A549 (cell line): Measurements from ENCODE around the gene TRIM9. TPM values are rescaled to one million over a fixed set of nuclear protein-coding genes. Genes with fewer than 3 reads are reported as not detected.

Source experiments
- ATAC-seq, 2 experiments: fragments of 200-7000 bp in 1 of 2; fragments of >200 bp in 1 of 2; cut with Nextera tagmentation in 1 of 2; cut with Tn5 transposase in 1 of 2; 3 replicates each; pipeline versions ENCODE4 v1.8.0 to v1.9.1; 2018 to 2020; ENCODE audit warnings: mild to moderate bottlenecking in 1 of 2, moderate library complexity in 1 of 2
- CTCF ChIA-PET: fragments of 300-600 bp; sonication (Branson Sonifier 250); formaldehyde crosslinking; extraction: SDS; loops from one replicate; lab custom pipeline; 2021; ENCODE audit warnings: antibody characterized with exemption, inconsistent platforms; lab: Yijun Ruan, JAX
- POLR2A ChIA-PET: fragments of 350-600 bp; formaldehyde crosslinking; extraction: SDS; loops from one replicate; lab custom pipeline; 2021; ENCODE audit warnings: antibody characterized with exemption, inconsistent platforms; lab: Yijun Ruan, JAX
- DNase-seq, 2 experiments: peaks; one replicate each; pipeline versions ENCODE4 v3.0.0 to v3.0.0-alpha.2; 2011 to 2016; ENCODE audit warnings: low read depth in 1 of 2, low spot score in 1 of 2
- FAIRE-seq: peaks from 2 replicates; lab custom pipeline; 2011; peaks lifted over from hg19 to GRCh38; lab: Jason Lieb, UNC
- H3K27ac ChIP-seq, 2 experiments: fragments of >200 bp; sonication (Bioruptor Twin); formaldehyde crosslinking; 3 replicates each; pipeline ENCODE4 v1.5.1; 2016 to 2017
- H3K4me1 ChIP-seq: fragments of >200 bp; sonication (Bioruptor Twin); formaldehyde crosslinking; 3 replicates; pipeline ENCODE4 v1.6.1; 2016
- H3K4me2 ChIP-seq: fragments of >200 bp; sonication (Bioruptor Twin); formaldehyde crosslinking; 3 replicates; pipeline ENCODE4 v1.6.1; 2016
- H3K4me3 ChIP-seq: fragments of >200 bp; sonication (Bioruptor Twin); formaldehyde crosslinking; 3 replicates; pipeline ENCODE4 v1.5.1; 2016
- H3K9me3 ChIP-seq: fragments of >200 bp; sonication (Bioruptor Twin); formaldehyde crosslinking; 3 replicates; pipeline ENCODE4 v1.6.1; 2016
- ATOH8 ChIP-seq: fragments of 250-450 bp; sonication (Bioruptor Pico); IDR thresholded peaks from 2 replicates; pipeline ENCODE4 v1.5.0; 2020; ENCODE audit warnings: low read depth, mild to moderate bottlenecking, moderate library complexity
- BCL3 ChIP-seq: fragments of >200 bp; sonication (Bioruptor Twin); formaldehyde crosslinking; IDR thresholded peaks from 3 replicates; pipeline ENCODE4 v1.6.1; 2016
- CBX2 ChIP-seq: fragments of 200-600 bp; sonication (generic); IDR thresholded peaks from 2 replicates; pipeline ENCODE4 v1.6.1; 2016; ENCODE audit warnings: low read depth, mild to moderate bottlenecking, borderline replicate concordance
- CEBPB ChIP-seq, 2 experiments: fragments of >200 bp in 1 of 2; sonication (Bioruptor Twin) in 1 of 2; formaldehyde crosslinking in 1 of 2; IDR thresholded peaks; 2 replicates each; pipeline ENCODE4 v1.6.1; 2012 to 2016
- FOSB ChIP-seq: fragments of 250-450 bp; sonication (Bioruptor Pico); IDR thresholded peaks from 2 replicates; pipeline ENCODE4 v1.5.0; 2020; ENCODE audit warnings: mild to moderate bottlenecking, moderate library complexity
- GATA3 ChIP-seq: IDR thresholded peaks from 2 replicates; pipeline ENCODE4 v1.6.1; 2012; ENCODE audit warnings: borderline replicate concordance
- HDAC2 ChIP-seq: fragments of 200-600 bp; sonication (generic); IDR thresholded peaks from 2 replicates; pipeline ENCODE4 v1.6.1; 2016
- HOXB5 ChIP-seq: fragments of 250-450 bp; sonication (Bioruptor Pico); IDR thresholded peaks from 2 replicates; pipeline ENCODE4 v1.5.0; 2020; ENCODE audit warnings: mild to moderate bottlenecking, moderate library complexity
- JUNB ChIP-seq: fragments of >200 bp; sonication (Bioruptor Twin); formaldehyde crosslinking; IDR thresholded peaks from 2 replicates; pipeline ENCODE4 v1.6.1; 2016
- MAZ ChIP-seq: fragments of 150-350 bp; IDR thresholded peaks from 2 replicates; pipeline ENCODE4 v1.6.1; 2014; ENCODE audit warnings: antibody characterized with exemption, low read depth, low read length, borderline replicate concordance
- MYC ChIP-seq: IDR thresholded peaks from 2 replicates; pipeline ENCODE4 v1.6.1; 2012; ENCODE audit warnings: mild to moderate bottlenecking, inconsistent platforms, low read length, improper control_type of control experiment, borderline replicate concordance
- NPAS2 ChIP-seq: fragments of 250-450 bp; sonication (Bioruptor Pico); IDR thresholded peaks from 2 replicates; pipeline ENCODE4 v1.8.0; 2022; ENCODE audit warnings: mild to moderate bottlenecking, moderate library complexity, borderline replicate concordance
- POLR2AphosphoS2 ChIP-seq: conservative IDR thresholded peaks from 2 replicates; pipeline ENCODE4 v1.6.1; 2012; ENCODE audit warnings: low read length, improper control_type of control experiment, inconsistent platforms
- RAD21 ChIP-seq, 2 experiments: fragments of >200 bp in 1 of 2; sonication (Bioruptor Twin) in 1 of 2; formaldehyde crosslinking in 1 of 2; IDR thresholded peaks in 1 of 2; conservative IDR thresholded peaks in 1 of 2; 2 replicates in 1 of 2; 3 replicates in 1 of 2; pipeline ENCODE4 v1.6.1; 2012 to 2018; ENCODE audit warnings: inconsistent platforms in 1 of 2
- RARB ChIP-seq: fragments of 250-450 bp; sonication (Bioruptor Pico); IDR thresholded peaks from 2 replicates; pipeline ENCODE4 v1.8.0; 2021; ENCODE audit warnings: mild to moderate bottlenecking, moderate library complexity
- RCOR1 ChIP-seq: fragments of 150-350 bp; IDR thresholded peaks from 2 replicates; pipeline ENCODE4 v1.6.1; 2014; ENCODE audit warnings: antibody characterized with exemption, low read length, low read depth
- REST ChIP-seq: fragments of 200-600 bp; sonication (generic); IDR thresholded peaks from 2 replicates; pipeline ENCODE4 v1.6.1; 2016; ENCODE audit warnings: antibody characterized with exemption, mild to moderate bottlenecking, moderate library complexity
- RNF2 ChIP-seq: fragments of 200-600 bp; sonication (generic); IDR thresholded peaks from 2 replicates; pipeline ENCODE4 v1.6.1; 2016; ENCODE audit warnings: low read depth, mild to moderate bottlenecking, antibody characterized with exemption, moderate library complexity, borderline replicate concordance
- SMC3 ChIP-seq: fragments of >200 bp; sonication (Bioruptor Twin); formaldehyde crosslinking; IDR thresholded peaks from 3 replicates; pipeline ENCODE4 v1.6.1; 2018; ENCODE audit warnings: inconsistent platforms
- TFCP2L1 ChIP-seq: fragments of 250-450 bp; sonication (Bioruptor Pico); IDR thresholded peaks from 2 replicates; pipeline ENCODE4 v1.5.0; 2021; ENCODE audit warnings: mild to moderate bottlenecking
- ZNF302 ChIP-seq: fragments of 250-450 bp; sonication (Bioruptor Pico); IDR thresholded peaks from 2 replicates; pipeline ENCODE4 v1.9.0; 2021; ENCODE audit warnings: inconsistent platforms, mild to moderate bottlenecking, moderate library complexity
- WGBS: methylation state at CpG from one replicate; pipeline ENCODE4 v1.1.6; 2017; ENCODE audit errors: missing lambda C conversion rate; 5-methylcytosine and 5-hydroxymethylcytosine counted together
- polyA plus RNA-seq, 4 experiments: library from polyadenylated mRNA; depleted of rRNA in 3 of 4; stranded (reverse); fragments of >200 nt; fragmentation: RNase III in 1 of 4; extraction: RNeasy Plus Mini Kit Qiagen cat#74134 plus additional on column Dnase treatment in 1 of 4; gene quantifications; 2 replicates in 3 of 4; 3 replicates in 1 of 4; pipeline ENCODE4 v1.2.3, GENCODE V29; 2011 to 2017

Gene TRIM9
- polyA plus RNA-seq, 2 of the 4 experiments (the other 2 are of a cell fraction), result 5.4 to 21.2 TPM

GRCh38 chr14:51024377-51024776 is 70.5 kb downstream of the TRIM9 start:
- FAIRE-seq (no peak), ATAC-seq (no peak), DNase-seq (no peak)
- H3K4me3 ChIP-seq, result no peak overlapping the region
- no peaks in the 10 kb centered on the region for H3K9me3 ChIP-seq
- no peak overlapping the region for H3K27ac ChIP-seq
- ChIA-PET POLR2A (interaction anchor here (1.4 kb wide), 1 partner anchor 20 kb away, joined by 3 read pairs; no protein-coding TSS in a partner anchor), CTCF (interaction anchor here (1.2 kb wide), 1 partner anchor 14 kb away, joined by 3 read pairs; no protein-coding TSS in a partner anchor)
- no peak overlapping the region for H3K4me2 ChIP-seq
- H3K4me1 ChIP-seq, result no peaks in the 10 kb centered on the region
- TF ChIP-seq MAZ (no peak), RNF2 (no peak), FOSB (CRISPR knock-in tag) (no peak), RARB (CRISPR knock-in tag) (no peak), BCL3 (no peak), HOXB5 (CRISPR knock-in tag) (no peak), RAD21 (conservative IDR thresholded peaks at IDR 0.05 in 1 of 2, IDR thresholded peaks at IDR 0.05 in 1 of 2) (no peak), HDAC2 (no peak), MYC (no peak), TFCP2L1 (CRISPR knock-in tag) (no peak), CEBPB (IDR thresholded peaks at IDR 0.05) (no peak), REST (no peak), NPAS2 (CRISPR knock-in tag) (no peak), JUNB (no peak), ATOH8 (CRISPR knock-in tag) (no peak), RCOR1 (no peak), POLR2AphosphoS2 (no peak)

- H3K4me2 ChIP-seq, result no peak overlapping the region
- CTCF ChIA-PET, result interaction anchor here (1.2 kb wide), 1 partner anchor 13 kb away, joined by 3 read pairs; no protein-coding TSS in a partner anchor
- TF ChIP-seq GATA3 (no peak), ZNF302 (CRISPR knock-in tag) (no peak), POLR2AphosphoS2 (no peak), SMC3 (no peak), BCL3 (no peak), HDAC2 (no peak), CBX2 (no peak), RCOR1 (no peak)
- TF ChIP-seq, all 56 proteins: peak for 0
- no peak for FAIRE-seq
- POLR2A ChIA-PET, result interaction anchor here (1.4 kb wide), 1 partner anchor 20 kb away, joined by 3 read pairs; no protein-coding TSS in a partner anchor
- no peak for ATAC-seq
- Histone ChIP-seq H3K4me3 (no peak overlapping the region), H3K4me1 (no peaks in the 10 kb centered on the region), H3K9me3 (no peaks in the 10 kb centered on the region), H3K27ac (no peak overlapping the region)
- DNase-seq, result no peak
- 85% methylated on average over 3 of the region's 3 CpGs for WGBS
These were observed 70.9 kb downstream of the TRIM9 start for GRCh38 chr14:51023964-51024363.
